ENCODE measurements around the gene RIMOC1. TPM values are rescaled to one million over a fixed set of nuclear protein-coding genes. Genes with fewer than 3 reads are reported as not detected.

Gene RIMOC1
- total and polyA plus RNA-seq, 2 of the 8 experiments (the other 6 are each of a cell fraction or from before 2014, with no cell fraction given), result 20.6 to 35.1 TPM

DNA sequence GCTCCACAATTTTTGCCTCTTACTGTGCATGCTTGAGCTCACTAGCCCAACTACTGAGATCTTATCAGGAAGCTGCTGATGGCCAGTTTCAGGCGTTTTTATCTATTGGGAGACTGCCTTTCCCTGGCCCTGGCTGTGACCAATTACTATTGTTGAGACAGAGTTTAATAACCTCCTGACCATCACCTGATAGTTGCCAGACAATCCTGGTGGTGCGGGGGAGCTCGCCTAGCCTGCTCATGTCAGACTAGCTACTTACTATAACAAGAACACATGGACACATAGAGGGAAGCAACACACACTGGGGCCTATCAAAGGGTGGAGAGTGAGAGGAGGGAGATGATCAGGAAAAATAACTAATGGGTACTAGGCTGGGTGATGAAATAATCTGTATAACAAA lies 20.9 kb upstream of the RIMOC1 start:
- H2AFZ ChIP-seq (ENCODE audit: low read length), result no peak overlapping the region
- no peak overlapping the region for H2BK5ac ChIP-seq (ENCODE audit: low read depth, low read length)
- FAIRE-seq (no peak), DNase-seq (ENCODE audit: low read depth in 1 of 2, low spot score in 2 of 2) (no peak)
- H3K18ac ChIP-seq (ENCODE audit: extremely low read depth, low read length), result no peak overlapping the region
- H3K36me3 ChIP-seq (ENCODE audit: control insufficient read depth in 2 of 4, insufficient read depth in 4 of 4, low read length in 3 of 4), result no peaks in the 10 kb centered on the region
- H3K79me2 ChIP-seq (ENCODE audit: control insufficient read depth in 1 of 2, insufficient read depth in 2 of 2, low read length in 2 of 2), result no peaks in the 10 kb centered on the region
- H2BK20ac ChIP-seq (ENCODE audit: low read length), result no peak overlapping the region
- H4K8ac ChIP-seq (ENCODE audit: extremely low read depth, insufficient read depth, low read length), result no peak overlapping the region
- H3K27me3 ChIP-seq (replicated peaks in 1 of 4; ENCODE audit: control insufficient read depth in 3 of 4, extremely low read depth in 1 of 4, insufficient read depth in 3 of 4, low read length in 3 of 4), result no peaks in the 10 kb centered on the region
- 0 out of 4 replicates have a peak, but pooled peaks cover 2 to 7% of the 10 kb centered on the region in 2 experiments for H3K9me3 ChIP-seq (ENCODE audit: insufficient read depth in 2 of 2, low read depth in 1 of 2, low read length in 1 of 2)
- H4K5ac ChIP-seq (ENCODE audit: insufficient read length, low read depth, low read length), result no peak overlapping the region
- POLR2A ChIA-PET (ENCODE audit: partially characterized antibody), result no interaction called here
- no peak overlapping the region for H3K27ac ChIP-seq (ENCODE audit: low read depth, low read length)
- H3K9ac ChIP-seq (replicated peaks in 1 of 4; ENCODE audit: extremely low read depth in 1 of 4, low read depth in 3 of 4, low read length in 3 of 4), result no peak overlapping the region
- no peak overlapping the region for H2AK5ac ChIP-seq (ENCODE audit: low read depth, low read length)
- H3K79me1 ChIP-seq (ENCODE audit: low read depth, low read length), result no peaks in the 10 kb centered on the region
- no peak overlapping the region for H2BK12ac ChIP-seq (ENCODE audit: low read depth, low read length)
- H4K91ac ChIP-seq (replicated peaks; ENCODE audit: insufficient read length, low read length), result no peak overlapping the region
- no peak overlapping the region for H2BK15ac ChIP-seq (ENCODE audit: low read length)
- no peak overlapping the region for H3K23ac ChIP-seq (ENCODE audit: insufficient read length)
- H3K23me2 ChIP-seq (ENCODE audit: low read depth, low read length), result no peaks in the 10 kb centered on the region
- no peak overlapping the region for H2BK120ac ChIP-seq (replicated peaks; ENCODE audit: low read depth, low read length)
- H3K56ac ChIP-seq (replicated peaks; ENCODE audit: insufficient read length, low read depth, low read length), result no peak overlapping the region
- no peak overlapping the region for H3K4me3 ChIP-seq (ENCODE audit: extremely low read depth in 1 of 4, insufficient read depth in 2 of 4, low read depth in 3 of 4, low read length in 4 of 4)
- no peaks in the 10 kb centered on the region for H4K20me1 ChIP-seq (replicated peaks in 1 of 2; ENCODE audit: control insufficient read depth in 1 of 2, insufficient read depth in 2 of 2, low read length in 2 of 2)
- no peak overlapping the region for H3K14ac ChIP-seq (ENCODE audit: insufficient read length)
- H3K4ac ChIP-seq (replicated peaks; ENCODE audit: insufficient read length, low read depth, low read length), result no peak overlapping the region
- no peaks in the 10 kb centered on the region for H3K4me1 ChIP-seq (replicated peaks in 1 of 4; ENCODE audit: control insufficient read depth in 3 of 4, insufficient read depth in 4 of 4, low read length in 3 of 4)
- CTCF ChIA-PET (ENCODE audit: partially characterized antibody), result interaction anchor here (1.4 kb wide), 1 partner anchor 862 kb away, joined by 3 read pairs; no protein-coding TSS in a partner anchor
- 86% methylated on average over 3 of the region's 3 CpGs; no CpG with 5 or more reads in 1 of the 2 experiments for WGBS, 2 experiments (ENCODE audit: extremely low coverage in 1 of 2, insufficient coverage in 1 of 2, insufficient read length in 1 of 2, insufficient replicate concordance in 2 of 2, low coverage in 1 of 2, low lambda C conversion rate in 2 of 2, missing lambda C conversion rate in 1 of 2)
- no peak overlapping the region for H3K4me2 ChIP-seq (ENCODE audit: insufficient read depth in 1 of 2, low read depth in 2 of 2, low read length in 2 of 2)

All from H1 (cell line).